Measurements from ENCODE around the gene PTH1R.

The PTH1R gene

GRCh38 chr3:46935989-46936558, 58.6 kb downstream of the PTH1R start:
- no peak for DNase-seq (ENCODE audit: low read depth in 2 of 2)
- TF ChIP-seq CTCF (IDR thresholded peaks at IDR 0.05; ENCODE audit: low read depth, low read length): no peak
- no peak overlapping the region for H3K4me3 ChIP-seq (replicated peaks in 1 of 2; ENCODE audit: low read depth in 2 of 2, low read length in 2 of 2)

- H3K4me3 ChIP-seq (replicated peaks in 1 of 2; ENCODE audit: low read depth in 2 of 2, low read length in 2 of 2): no peak overlapping the region
- DNase-seq (ENCODE audit: low read depth in 2 of 2): peak in 1 of 2 donors; percentile 28
- no peak for TF ChIP-seq CTCF (IDR thresholded peaks at IDR 0.05; ENCODE audit: low read depth, low read length)
Observed at GRCh38 chr3:46936733-46937250, 59.3 kb downstream of the PTH1R start.

DNA sequence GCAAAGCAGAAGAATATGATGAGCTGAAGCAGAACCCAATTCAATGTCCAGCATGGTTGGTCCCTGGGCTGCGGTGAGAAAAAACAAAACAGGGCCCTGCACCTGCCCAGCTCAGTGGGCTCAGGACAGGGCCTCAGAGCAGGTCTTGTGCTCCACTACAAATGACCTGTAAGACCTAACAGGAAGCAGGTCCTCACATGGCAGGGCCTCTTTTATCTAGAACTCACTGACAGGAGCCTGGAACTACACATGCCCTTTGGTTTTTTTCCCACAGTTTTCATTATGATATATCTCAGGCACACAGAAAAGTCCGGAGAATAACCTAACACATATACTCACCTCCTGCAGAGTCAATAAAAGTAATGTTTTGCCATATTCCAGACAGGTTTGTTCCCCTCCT, 60.6 kb downstream of the PTH1R start:
- no peak overlapping the region for H3K4me3 ChIP-seq (replicated peaks in 1 of 2; ENCODE audit: low read depth in 2 of 2, low read length in 2 of 2)
- no peak for TF ChIP-seq CTCF (IDR thresholded peaks at IDR 0.05; ENCODE audit: low read depth, low read length)
- DNase-seq (ENCODE audit: low read depth in 2 of 2): no peak

GRCh38 chr3:46939578-46940445, 62.3 kb downstream of the PTH1R start:
- no peak overlapping the region for H3K4me3 ChIP-seq (replicated peaks in 1 of 2; ENCODE audit: low read depth in 2 of 2, low read length in 2 of 2)
- no peak for TF ChIP-seq CTCF (IDR thresholded peaks at IDR 0.05; ENCODE audit: low read depth, low read length)
- no peak for DNase-seq (ENCODE audit: low read depth in 2 of 2)

DNA sequence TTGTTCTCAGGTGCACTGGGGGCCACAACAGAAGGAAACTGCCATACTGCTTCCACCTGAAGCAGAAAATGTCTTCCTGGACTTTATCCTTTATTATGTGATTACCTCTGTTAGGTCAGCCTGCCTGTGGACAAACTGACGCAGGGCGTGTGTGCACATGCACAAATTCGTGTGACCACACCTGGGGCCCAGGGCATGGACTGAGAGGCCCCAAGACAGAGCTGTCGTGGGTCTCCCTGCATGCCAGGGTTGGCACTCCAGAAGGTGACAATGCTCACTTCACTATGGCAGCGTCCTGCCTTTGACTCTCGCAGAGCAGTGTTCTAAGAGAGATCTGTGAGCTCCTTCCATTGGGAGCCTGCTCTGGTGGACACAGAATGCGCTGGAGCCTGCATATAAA, 64.6 kb downstream of the PTH1R start:
- no peak for DNase-seq (ENCODE audit: low read depth in 2 of 2)
- no peak overlapping the region for H3K4me3 ChIP-seq (replicated peaks in 1 of 2; ENCODE audit: low read depth in 2 of 2, low read length in 2 of 2)
- TF ChIP-seq CTCF (IDR thresholded peaks at IDR 0.05; ENCODE audit: low read depth, low read length): no peak

DNA sequence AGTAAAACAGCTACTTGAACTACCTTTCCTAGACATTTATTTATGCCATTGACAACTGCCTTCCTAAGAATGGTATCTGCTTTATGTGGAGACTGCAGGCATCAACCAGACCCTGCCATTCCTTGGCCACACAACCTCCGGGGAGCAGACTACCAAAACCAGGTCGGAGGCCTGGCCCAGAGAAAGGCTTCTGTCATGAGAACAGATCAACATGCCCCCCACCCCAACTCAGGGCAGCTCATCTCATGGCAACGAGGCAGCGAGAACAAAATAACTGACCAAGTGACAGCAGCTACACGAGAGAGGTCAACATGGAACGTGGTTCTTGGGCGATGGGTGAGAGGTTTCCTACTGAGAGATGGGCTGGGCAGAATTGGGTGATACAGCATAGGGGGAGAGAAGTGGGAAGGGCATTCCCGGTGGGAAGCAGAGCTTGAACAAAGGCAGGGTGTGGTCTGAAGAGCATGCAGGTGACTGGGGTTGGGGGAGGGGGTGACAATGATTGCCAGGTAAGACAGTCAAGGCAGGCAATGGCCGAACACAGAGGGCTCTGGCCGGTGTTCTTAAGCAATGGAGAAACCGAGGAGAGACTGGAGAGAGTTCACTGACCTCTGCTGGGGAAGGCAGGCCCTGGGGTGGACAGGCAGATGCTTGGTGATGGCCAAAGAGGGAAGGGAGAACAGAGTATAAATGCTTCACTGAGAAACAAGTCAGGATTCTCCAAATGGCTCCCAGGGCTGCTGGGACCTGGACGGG, 65.1 kb downstream of the PTH1R start:
- TF ChIP-seq CTCF (IDR thresholded peaks at IDR 0.05; ENCODE audit: low read depth, low read length): no peak
- H3K4me3 ChIP-seq (replicated peaks in 1 of 2; ENCODE audit: low read depth in 2 of 2, low read length in 2 of 2): no peak overlapping the region
- no peak for DNase-seq (ENCODE audit: low read depth in 2 of 2)

All from cardiac fibroblast (primary cell).